ENCODE results near the gene PSAPL1. TPM values are rescaled to one million over a fixed set of nuclear protein-coding genes. Genes with fewer than 3 reads are reported as not detected.

PSAPL1 gene
- total and polyA plus RNA-seq, 8 donors: 0.03 to 37.5 (median 5.7) TPM; not detected in 2

- H3K36me3 ChIP-seq: no peaks in the 10 kb centered on the region
- intact Hi-C loops (cut with DNase I; ENCODE audit: low total_unique reads): no loop called here
- no peak for DNase-seq
- no peak overlapping the region for H3K4me3 ChIP-seq
- H3K9me3 ChIP-seq: no peaks in the 10 kb centered on the region
- WGBS, 5 donors: 72 to 80% (median 73%) methylated on average over 5 of the region's 5 CpGs
- peaks cover 0 to 26% (median 0%) of the 10 kb centered on the region in 3 donors for H3K27me3 ChIP-seq
- H3K4me1 ChIP-seq: no peaks in the 10 kb centered on the region
- TF ChIP-seq POLR2AphosphoS5 (IDR thresholded peaks at IDR 0.05) (no peak), CTCF (IDR thresholded peaks at IDR 0.05) (no peak), POLR2A (IDR thresholded peaks at IDR 0.05) (no peak), EP300 (IDR thresholded peaks at IDR 0.05) (no peak)
- no peak overlapping the region for H3K27ac ChIP-seq
Measured at GRCh38 chr4:7450775-7451433, 16.2 kb upstream of the PSAPL1 start.

GRCh38 chr4:7448036-7448435 is 13.3 kb upstream of the PSAPL1 start:
- no peak for DNase-seq
- Histone ChIP-seq H3K9me3 (no peaks in the 10 kb centered on the region), H3K27ac (no peak overlapping the region), H3K4me1 (no peaks in the 10 kb centered on the region), H3K36me3 (no peaks in the 10 kb centered on the region), H3K4me3 (no peak overlapping the region), H3K27me3 (peaks cover 0 to 48% (median 0%) of the 10 kb centered on the region in 3 donors)
- 50 to 71% (median 64%) methylated on average over 10 to 16 of the region's 16 CpGs for WGBS, 5 donors
- intact Hi-C loops (cut with DNase I; ENCODE audit: low total_unique reads): no loop called here
- TF ChIP-seq POLR2AphosphoS5 (IDR thresholded peaks at IDR 0.05): no peak
- TF ChIP-seq EP300 (IDR thresholded peaks at IDR 0.05): no peak
- no peak for TF ChIP-seq POLR2A (IDR thresholded peaks at IDR 0.05)
- TF ChIP-seq CTCF (IDR thresholded peaks at IDR 0.05): no peak

- Histone ChIP-seq H3K4me1 (no peaks in the 10 kb centered on the region), H3K36me3 (no peaks in the 10 kb centered on the region), H3K4me3 (no peak overlapping the region), H3K27ac (no peak overlapping the region), H3K9me3 (no peaks in the 10 kb centered on the region), H3K27me3 (peaks cover 0 to 51% (median 0%) of the 10 kb centered on the region in 3 donors)
- intact Hi-C loops (cut with DNase I; ENCODE audit: low total_unique reads): no loop called here
- TF ChIP-seq CTCF (IDR thresholded peaks at IDR 0.05) (no peak), POLR2A (IDR thresholded peaks at IDR 0.05) (no peak), EP300 (IDR thresholded peaks at IDR 0.05) (no peak), POLR2AphosphoS5 (IDR thresholded peaks at IDR 0.05) (no peak)
- DNase-seq: no peak
- WGBS, 5 donors: 85 to 97% (median 89%) methylated on average over 3 of the region's 3 CpGs
Measured at GRCh38 chr4:7447236-7447635, 12.5 kb upstream of the PSAPL1 start.

- Histone ChIP-seq H3K27ac (no peak overlapping the region), H3K4me1 (no peaks in the 10 kb centered on the region), H3K27me3 (peaks cover 0 to 54% (median 0%) of the 10 kb centered on the region in 3 donors), H3K9me3 (no peaks in the 10 kb centered on the region), H3K4me3 (no peak overlapping the region), H3K36me3 (no peaks in the 10 kb centered on the region)
- intact Hi-C loops (cut with DNase I; ENCODE audit: low total_unique reads): no loop called here
- DNase-seq: peak in 1 of 2 donors; percentile 43
- 66 to 77% (median 70%) methylated on average over 12 of the region's 12 CpGs for WGBS, 5 donors
- TF ChIP-seq CTCF (IDR thresholded peaks at IDR 0.05) (no peak), EP300 (IDR thresholded peaks at IDR 0.05) (no peak), POLR2AphosphoS5 (IDR thresholded peaks at IDR 0.05) (no peak), POLR2A (IDR thresholded peaks at IDR 0.05) (no peak)
Measured at GRCh38 chr4:7444731-7445130, 10.0 kb upstream of the PSAPL1 start.
